GM12878 (cell line): Measurements from ENCODE around the gene PSMD13. TPM values are rescaled to one million over a fixed set of nuclear protein-coding genes. Genes with fewer than 3 reads are reported as not detected.

ENCODE experiments used
- ATAC-seq: fragments of 200-7000 bp; cut with Tn5 transposase; 3 replicates; pipeline ENCODE4 v1.9.1; 2020; ENCODE audit warnings: mild to moderate bottlenecking, moderate library complexity
- BruUV-seq: library from RNA; stranded (reverse); fragments of 400-500 nt; replicated peaks from 2 replicates; lab custom pipeline; 2021; lab: Mats Ljungman, UMichigan
- CTCF ChIA-PET: fragments of 300-600 bp; sonication (Branson Sonifier 250); formaldehyde crosslinking; extraction: SDS; loops from one replicate; lab custom pipeline; 2021; ENCODE audit warnings: inconsistent platforms; lab: Yijun Ruan, JAX
- POLR2A ChIA-PET: fragments of 350-600 bp; formaldehyde crosslinking; extraction: SDS; loops from one replicate; lab custom pipeline; 2021; ENCODE audit warnings: inconsistent platforms; lab: Charles Lee
- RAD21 ChIA-PET: fragments of 300-600 bp; sonication (Branson Sonifier 250); formaldehyde crosslinking; loops from one replicate; lab custom pipeline; 2023; ENCODE audit warnings: antibody characterized with exemption; ENCODE audit not compliant: unreplicated experiment; lab: Charles Lee
- SMC1A ChIA-PET: fragments of 300-600 bp; sonication (Branson Sonifier 250); formaldehyde crosslinking; loops from one replicate; lab custom pipeline; 2023; ENCODE audit not compliant: unreplicated experiment, uncharacterized antibody; lab: Charles Lee
- DNase-seq: peaks from one replicate; pipeline ENCODE4 v3.0.0-alpha.2; 2011; ENCODE audit warnings: low read depth, low spot score
- FAIRE-seq: peaks from 3 replicates; lab custom pipeline; 2011; peaks lifted over from hg19 to GRCh38; lab: Jason Lieb, UNC
- H2AFZ ChIP-seq: 2 replicates; pipeline ENCODE4 v1.6.0; 2011; ENCODE audit warnings: low read depth, low read length, control low read depth; ENCODE audit not compliant: control insufficient read depth
- H3K27ac ChIP-seq: 2 replicates; pipeline ENCODE4 v1.5.1; 2011; ENCODE audit warnings: control low read depth; ENCODE audit not compliant: control insufficient read depth, insufficient read depth
- H3K27me3 ChIP-seq, 2 experiments: replicated peaks in 1 of 2; 2 replicates each; pipeline versions ENCODE4 v1.6.0 to v1.6.1; 2011; ENCODE audit warnings: low read length in 1 of 2; ENCODE audit not compliant: control insufficient read depth in 2 of 2, insufficient read depth in 2 of 2
- H3K36me3 ChIP-seq, 2 experiments: 2 replicates each; pipeline ENCODE4 v1.5.1; 2011; ENCODE audit warnings: low read length in 1 of 2; ENCODE audit not compliant: control insufficient read depth in 2 of 2, insufficient read depth in 2 of 2
- H3K4me1 ChIP-seq: 2 replicates; pipeline ENCODE4 v1.6.1; 2011; ENCODE audit warnings: mild to moderate bottlenecking, low read length, moderate library complexity, mixed read lengths; ENCODE audit not compliant: control insufficient read depth, insufficient read depth
- H3K4me2 ChIP-seq: 2 replicates; pipeline ENCODE4 v1.6.0; 2011; ENCODE audit warnings: control low read depth; ENCODE audit not compliant: control insufficient read depth, insufficient read depth
- H3K4me3 ChIP-seq: fragments of 200-600 bp; sonication (generic); 2 replicates; pipeline ENCODE4 v1.5.1; 2016
- H3K79me2 ChIP-seq: 2 replicates; pipeline ENCODE4 v1.6.0; 2011; ENCODE audit warnings: low read length; ENCODE audit not compliant: control insufficient read depth, insufficient read depth
- H3K9ac ChIP-seq: 2 replicates; pipeline ENCODE4 v1.8.0; 2011; ENCODE audit warnings: low read length, control low read depth, mixed read lengths; ENCODE audit not compliant: control insufficient read depth, insufficient read depth
- H3K9me3 ChIP-seq: replicated peaks from 3 replicates; pipeline ENCODE4 v1.5.1; 2011; ENCODE audit warnings: mild to moderate bottlenecking, low read length; ENCODE audit not compliant: control insufficient read depth, insufficient read depth
- H4K20me1 ChIP-seq: 2 replicates; pipeline ENCODE4 v1.6.0; 2011; ENCODE audit not compliant: control insufficient read depth, insufficient read depth
- CBFB ChIP-seq: IDR thresholded peaks from 2 replicates; pipeline ENCODE4 v1.6.1; 2016; ENCODE audit warnings: antibody characterized with exemption, low read depth
- CBX3 ChIP-seq: fragments of 200-600 bp; sonication (generic); IDR thresholded peaks from 2 replicates; pipeline ENCODE4 v1.6.1; 2016; ENCODE audit warnings: low read depth, borderline replicate concordance
- HSF1 ChIP-seq: fragments of 150-350 bp; IDR thresholded peaks from 2 replicates; pipeline ENCODE4 v1.6.1; 2014; ENCODE audit warnings: mild to moderate bottlenecking, low read depth, low read length
- MYB ChIP-seq: fragments of 150-350 bp; IDR thresholded peaks from 2 replicates; pipeline ENCODE4 v1.6.1; 2014; ENCODE audit warnings: mild to moderate bottlenecking, low read depth, low read length, borderline replicate concordance
- PAX5 ChIP-seq: IDR thresholded peaks from 2 replicates; pipeline ENCODE4 v1.6.1; 2011; ENCODE audit warnings: low read depth, low read length, borderline replicate concordance
- RAD51 ChIP-seq: fragments of 450-650 bp; IDR thresholded peaks from 2 replicates; pipeline ENCODE4 v1.6.1; 2016; ENCODE audit warnings: moderate library complexity, mild to moderate bottlenecking, inconsistent platforms
- SRF ChIP-seq, 2 experiments: IDR thresholded peaks; 2 replicates each; pipeline ENCODE4 v1.6.1; 2011; ENCODE audit warnings: low read depth in 2 of 2, low read length in 2 of 2, mild to moderate bottlenecking in 1 of 2, moderate library complexity in 1 of 2
- ZNF622 ChIP-seq: fragments of 450-650 bp; IDR thresholded peaks from 2 replicates; pipeline ENCODE4 v1.6.1; 2017; ENCODE audit warnings: mild to moderate bottlenecking, inconsistent platforms
- WGBS: methylation state at CpG from one replicate; pipeline ENCODE4 v1.1.6; 2016; ENCODE audit warnings: low lambda C conversion rate; ENCODE audit not compliant: insufficient replicate concordance, insufficient coverage; ENCODE audit errors: missing lambda C conversion rate; 5-methylcytosine and 5-hydroxymethylcytosine counted together
- in situ Hi-C: fragments of 300-500 bp; cut with MboI; formaldehyde crosslinking; loops from 9 replicates; pipeline ENCODE4 v1.14.3; 2018; ENCODE audit warnings: mixed read lengths
- intact Hi-C: fragments of 100-400 bp; cut with micrococcal nuclease; formaldehyde crosslinking; loops from one replicate; pipeline ENCODE4 v1.14.2; 2022; ENCODE audit not compliant: unreplicated experiment
- polyA plus RNA-seq, 11 experiments: library from polyadenylated mRNA; depleted of rRNA in 4 of 11; unstranded in 6 of 11; stranded (reverse) in 5 of 11; fragments of >200 nt; fragmentation: Nextera tagmentation in 4 of 11; fragmentation: Illumina TruSeq in 1 of 11; extraction: Ambion mirVana in 4 of 11; extraction: Trizol in 1 of 11; gene quantifications; 1 replicate in 1 of 11; 2 replicates in 10 of 11; pipeline versions ENCODE4 v1.2.1 to v1.2.3, GENCODE V29; 2011 to 2016; ENCODE audit warnings: inconsistent platforms in 2 of 11, missing spikeins in 2 of 11, low read depth in 1 of 11
- total RNA-seq, 4 experiments: library from RNA; depleted of rRNA in 3 of 4; stranded (reverse); fragments of >200 nt in 3 of 4; fragmentation: Illumina TruSeq in 1 of 4; extraction: Trizol in 1 of 4; gene quantifications; 2 replicates each; pipeline versions ENCODE4 v1.2.1 to v1.2.3, GENCODE V29; 2013 to 2021
- TF ChIP-seq, protein P1 (sequence below): fragments of 450-650 bp; IDR thresholded peaks from 2 replicates; pipeline ENCODE4 v1.6.1; 2014; ENCODE audit warnings: mild to moderate bottlenecking
- TF ChIP-seq, protein P2 (sequence below): IDR thresholded peaks from 2 replicates; pipeline ENCODE4 v1.6.1; 2011; ENCODE audit warnings: borderline replicate concordance, low read depth, mild to moderate bottlenecking, moderate library complexity, mixed read lengths, low read length; ENCODE audit not compliant: insufficient read depth; ENCODE audit errors: extremely low read length

Gene PSMD13
- total and polyA plus RNA-seq, 10 of the 15 experiments (the other 5 are each of a cell fraction or from before 2014, with no cell fraction given), result 141 to 303 (median 177) TPM

- H3K4me1 ChIP-seq, result no peaks in the 10 kb centered on the region; the same call in 1 of the 2 replicates
- H3K79me2 ChIP-seq, result no peaks in the 10 kb centered on the region
- TF ChIP-seq CBFB, result no peak
- no peak for TF ChIP-seq SRF (IDR thresholded peaks at IDR 0.05; ENCODE audit: low read depth in 2 of 2, low read length in 2 of 2)
- no peak for TF ChIP-seq ZNF622
- no peak for TF ChIP-seq HSF1
- TF ChIP-seq PAX5, result no peak
- no peak for TF ChIP-seq CBX3
- TF ChIP-seq, protein P1, sequence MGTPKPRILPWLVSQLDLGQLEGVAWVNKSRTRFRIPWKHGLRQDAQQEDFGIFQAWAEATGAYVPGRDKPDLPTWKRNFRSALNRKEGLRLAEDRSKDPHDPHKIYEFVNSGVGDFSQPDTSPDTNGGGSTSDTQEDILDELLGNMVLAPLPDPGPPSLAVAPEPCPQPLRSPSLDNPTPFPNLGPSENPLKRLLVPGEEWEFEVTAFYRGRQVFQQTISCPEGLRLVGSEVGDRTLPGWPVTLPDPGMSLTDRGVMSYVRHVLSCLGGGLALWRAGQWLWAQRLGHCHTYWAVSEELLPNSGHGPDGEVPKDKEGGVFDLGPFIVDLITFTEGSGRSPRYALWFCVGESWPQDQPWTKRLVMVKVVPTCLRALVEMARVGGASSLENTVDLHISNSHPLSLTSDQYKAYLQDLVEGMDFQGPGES, result no peak
- TF ChIP-seq RAD51, result no peak
- TF ChIP-seq, protein P2, sequence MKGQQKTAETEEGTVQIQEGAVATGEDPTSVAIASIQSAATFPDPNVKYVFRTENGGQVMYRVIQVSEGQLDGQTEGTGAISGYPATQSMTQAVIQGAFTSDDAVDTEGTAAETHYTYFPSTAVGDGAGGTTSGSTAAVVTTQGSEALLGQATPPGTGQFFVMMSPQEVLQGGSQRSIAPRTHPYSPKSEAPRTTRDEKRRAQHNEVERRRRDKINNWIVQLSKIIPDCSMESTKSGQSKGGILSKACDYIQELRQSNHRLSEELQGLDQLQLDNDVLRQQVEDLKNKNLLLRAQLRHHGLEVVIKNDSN, result no peak
- no peak for TF ChIP-seq MYB
- WGBS, result 50% methylated on average over 25 of the region's 26 CpGs
- ChIA-PET RAD21 (no interaction called here), POLR2A (no interaction called here), SMC1A (no interaction called here), CTCF (no interaction called here)
- ATAC-seq (no peak), DNase-seq (no peak), FAIRE-seq (no peak)
- BruUV-seq, result no TSS peak
- H3K27ac ChIP-seq, result no peak overlapping the region
- H3K4me2 ChIP-seq, result no peak overlapping the region
- H3K27me3 ChIP-seq, result peaks cover 15 to 20% of the 10 kb centered on the region in 2 experiments
- no peak overlapping the region for H3K4me3 ChIP-seq
- H2AFZ ChIP-seq, result no peak overlapping the region
- intact Hi-C loops, result no loop called here
- no peaks in the 10 kb centered on the region for H4K20me1 ChIP-seq
- no peaks in the 10 kb centered on the region for H3K36me3 ChIP-seq
- no peak overlapping the region for H3K9ac ChIP-seq
- in situ Hi-C loops, result no loop called here
- no peaks in the 10 kb centered on the region; the same call in 2 of the 3 replicates for H3K9me3 ChIP-seq
Measured at GRCh38 chr11:281486-282161, 44.8 kb downstream of the PSMD13 start.
